Ovary (tissue), 1 donor: Measurements from ENCODE around the gene MSI2.

Experiments used
- EP300 ChIP-seq: sonication (generic); formaldehyde crosslinking; IDR thresholded peaks from one replicate; pipeline ENCODE4 v1.6.1; 2017; ENCODE audit warnings: antibody characterized with exemption
- POLR2A ChIP-seq: fragments of 450-650 bp; IDR thresholded peaks from one replicate; pipeline ENCODE4 v1.6.1; 2017; ENCODE audit warnings: antibody characterized with exemption, mild to moderate bottlenecking, moderate library complexity

DNA sequence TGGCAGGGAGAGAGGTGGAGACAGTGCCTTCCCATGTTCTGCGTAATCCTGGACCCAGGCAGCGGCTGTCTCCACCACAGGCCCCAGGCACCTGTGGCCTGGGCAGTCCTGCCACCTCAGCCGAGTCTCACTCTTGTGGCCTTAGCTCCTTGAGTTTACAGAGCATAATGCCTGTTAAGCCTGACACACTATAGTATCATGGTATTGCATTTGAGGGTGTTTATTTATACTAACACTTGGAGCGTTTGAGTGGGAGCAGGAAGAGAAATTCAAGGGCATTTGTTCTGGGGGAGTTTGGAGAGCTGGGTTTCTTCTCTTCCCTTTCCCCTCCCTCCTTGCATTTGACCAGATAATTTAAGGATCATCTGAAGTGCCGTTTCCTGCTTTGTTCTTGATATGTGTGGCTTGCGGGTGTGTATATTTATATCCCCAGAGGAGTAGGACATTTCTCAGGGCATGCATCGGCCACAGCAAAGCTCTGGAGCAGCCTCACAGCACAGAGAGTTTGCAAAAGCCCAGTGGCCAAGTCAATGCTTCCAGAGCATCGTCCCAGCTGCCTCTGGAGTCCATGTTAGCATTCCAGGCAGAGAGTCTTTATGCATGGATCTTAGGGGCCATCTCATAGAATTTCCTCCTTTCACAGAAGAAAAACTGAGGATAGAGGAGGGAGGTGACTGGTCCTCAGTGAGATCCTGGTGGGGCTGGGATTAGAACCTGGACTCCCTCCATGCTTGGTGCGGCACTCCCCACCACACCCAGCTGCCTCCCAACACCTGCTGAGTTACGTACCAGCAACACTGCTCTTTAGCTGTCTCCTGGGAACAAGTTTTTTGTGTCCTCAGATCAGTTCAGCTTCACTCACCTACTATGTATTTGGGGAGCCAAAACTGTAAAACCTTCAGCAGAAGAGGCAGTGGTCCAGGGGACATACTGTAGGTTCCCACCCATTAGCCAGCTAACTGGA, 266.0 kb downstream of the MSI2 start:
- TF ChIP-seq EP300 (no peak), POLR2A (no peak)
